Measurements from ENCODE around the gene ALPK1.
A peak's percentile ranks its signal among the peaks of the same experiment; 100 is the strongest.

Gene ALPK1

GRCh38 chr4:112328734-112329130 lies 31.6 kb downstream of the ALPK1 start:
- no peak for DNase-seq (ENCODE audit: low spot score)

DNA sequence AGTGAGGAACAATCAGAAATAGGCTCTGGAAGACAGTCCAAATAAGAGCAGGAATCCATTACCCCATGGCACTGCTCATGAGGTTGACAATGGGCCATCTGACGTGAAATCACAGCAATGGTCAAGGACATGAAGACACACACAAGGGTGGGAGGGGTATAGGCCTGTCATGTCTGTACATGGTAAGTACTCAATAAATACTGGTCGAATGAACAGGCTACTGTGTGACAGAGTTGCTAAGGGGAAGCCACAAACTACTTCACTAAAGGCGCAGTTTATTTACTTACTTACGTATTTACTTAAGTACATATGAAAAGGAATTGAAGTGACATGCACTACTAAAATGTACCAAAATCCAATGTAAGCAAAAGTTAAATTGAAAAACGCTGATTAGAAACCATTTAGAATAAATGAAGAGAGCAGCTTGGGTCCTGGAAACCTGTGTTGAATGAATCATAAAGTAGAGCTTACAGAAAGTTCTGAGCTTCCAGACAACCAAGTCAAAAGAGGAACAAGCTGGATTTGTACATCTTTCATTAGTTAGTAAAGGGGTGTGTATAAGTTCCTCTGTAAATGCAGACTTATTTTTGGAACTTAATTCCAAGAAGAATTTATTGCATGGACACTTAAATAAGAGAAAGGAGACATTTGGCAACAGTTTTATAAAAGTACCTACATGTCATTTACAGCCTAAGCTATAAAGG lies 32.7 kb downstream of the ALPK1 start:
- DNase-seq (ENCODE audit: low spot score): no peak

DNA sequence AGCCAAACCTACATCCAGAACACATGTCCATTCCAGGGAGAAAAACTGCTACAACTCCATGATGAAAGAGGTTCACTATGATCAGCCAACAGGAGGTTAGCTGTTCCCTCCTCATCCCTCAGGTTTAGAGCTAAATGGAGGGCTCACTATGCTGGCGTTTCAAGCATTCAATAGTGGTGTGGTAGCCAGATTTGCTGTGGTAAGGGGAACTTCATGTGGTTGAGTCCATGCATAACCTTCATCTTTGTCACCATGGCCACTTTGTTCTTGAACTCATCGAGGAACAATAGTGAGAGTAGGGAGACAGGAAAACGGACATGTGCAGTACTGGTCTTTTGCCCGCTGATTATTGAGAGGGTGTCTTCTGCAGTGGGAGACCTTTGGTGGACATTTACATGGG lies 33.8 kb downstream of the ALPK1 start:
- DNase-seq (ENCODE audit: low spot score): no peak

DNA sequence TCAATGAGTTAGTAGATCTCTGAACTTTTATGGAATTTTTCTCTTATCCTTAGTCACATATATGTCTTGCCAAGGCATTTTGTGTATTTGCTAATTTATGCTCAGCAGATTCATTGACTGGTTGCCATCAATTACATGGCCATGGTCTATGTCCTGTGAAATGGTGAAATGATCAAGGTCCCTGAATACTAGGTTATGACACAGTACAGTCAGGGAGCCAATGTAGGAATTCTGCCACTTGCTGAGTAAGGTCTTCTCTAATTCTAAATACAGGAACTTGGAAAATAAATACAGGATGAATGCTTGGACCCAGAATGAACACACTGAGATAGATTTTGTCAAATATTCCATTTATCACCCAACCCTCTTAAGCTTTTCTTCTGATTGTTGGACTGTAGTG lies 35.2 kb downstream of the ALPK1 start:
- no peak for DNase-seq (ENCODE audit: low spot score)

DNA sequence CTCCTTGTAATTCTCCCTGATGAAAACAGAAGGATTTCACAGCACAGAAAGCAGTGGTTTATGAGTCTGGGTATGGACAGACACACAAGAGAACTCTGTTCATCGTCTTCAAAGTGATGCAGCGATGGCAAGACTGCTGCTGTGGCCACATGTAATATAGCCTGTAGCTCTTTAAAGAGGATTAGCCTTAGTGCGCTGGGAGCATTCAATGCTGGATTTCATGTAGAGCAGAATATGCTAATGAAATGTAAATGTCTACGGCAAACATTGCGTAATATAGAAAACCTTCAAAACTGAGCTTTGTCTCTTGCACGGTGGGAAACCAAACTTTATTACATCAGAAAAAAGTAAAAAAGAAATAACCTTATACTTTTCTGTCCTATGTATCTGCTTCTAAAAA lies 42.9 kb downstream of the ALPK1 start:
- DNase-seq (ENCODE audit: low spot score): no peak

DNA sequence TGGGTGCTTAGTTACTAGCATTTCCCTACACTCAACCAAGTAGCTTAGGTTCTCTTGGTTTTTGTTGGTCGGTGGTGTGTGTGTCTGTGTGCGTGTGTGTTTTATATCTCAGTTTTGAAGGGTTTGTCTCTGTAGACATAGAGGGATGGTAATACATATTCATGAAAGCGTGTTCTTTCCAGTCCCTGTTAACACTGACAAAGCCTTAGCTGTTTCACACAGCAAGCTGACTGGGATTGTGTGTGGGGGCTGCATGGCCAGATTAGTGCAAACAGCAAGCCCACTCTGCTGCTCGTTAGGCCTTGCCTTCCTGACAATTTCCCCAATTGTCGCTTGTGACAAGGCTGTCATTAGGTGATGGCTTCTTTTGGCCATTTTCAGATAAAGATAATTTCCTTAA lies 43.9 kb downstream of the ALPK1 start:
- no peak for DNase-seq (ENCODE audit: low spot score)

GRCh38 chr4:112343330-112344080 lies 46.3 kb downstream of the ALPK1 start:
- DNase-seq (ENCODE audit: low spot score): no peak

GRCh38 chr4:112348488-112349158 lies 51.5 kb downstream of the ALPK1 start:
- peak; percentile 33 for DNase-seq (ENCODE audit: low spot score)

GRCh38 chr4:112352736-112353135 lies 55.6 kb downstream of the ALPK1 start:
- DNase-seq (ENCODE audit: low spot score): no peak

DNA sequence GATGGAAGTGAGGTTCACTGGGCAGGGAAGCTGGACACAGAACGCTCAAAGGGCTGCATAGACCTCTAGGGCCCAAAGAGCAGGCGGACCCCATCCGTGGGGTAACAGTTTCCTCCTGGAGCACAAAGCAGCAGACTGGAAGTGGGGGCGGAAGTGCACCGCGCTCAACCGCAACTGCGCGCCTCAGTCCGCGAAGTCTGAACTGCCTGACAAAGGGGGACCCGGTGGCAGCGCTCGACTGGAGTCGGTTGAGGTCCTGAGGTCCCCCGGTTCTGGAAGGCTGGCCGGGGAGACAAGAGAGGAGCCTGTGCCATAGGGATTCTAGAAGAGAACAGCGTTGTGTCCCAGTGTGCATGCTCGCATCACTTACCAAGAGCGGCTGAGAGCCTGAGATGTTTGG lies 58.5 kb downstream of the ALPK1 start:
- no peak for DNase-seq (ENCODE audit: low spot score)

DNA sequence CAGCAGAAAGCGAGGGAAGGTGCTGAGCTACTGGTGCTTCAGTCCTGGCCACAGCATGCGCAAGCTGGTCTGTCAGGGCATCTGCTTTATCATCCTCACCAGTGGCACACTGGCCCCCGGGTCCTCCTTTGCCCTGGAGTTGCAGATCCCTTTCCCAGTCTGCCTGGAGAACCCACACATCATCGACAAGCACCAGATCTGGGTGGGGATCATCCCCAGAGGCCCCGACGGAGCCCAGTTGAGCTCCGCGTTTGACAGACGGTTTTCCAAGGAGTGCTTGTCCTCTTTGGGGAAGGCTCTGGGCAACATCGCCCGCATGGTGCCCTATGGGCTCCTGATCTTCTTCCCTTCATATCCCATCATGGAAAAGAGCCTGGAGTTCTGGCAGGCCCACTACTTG lies 60.3 kb downstream of the ALPK1 start:
- no peak for DNase-seq (ENCODE audit: low spot score)

GRCh38 chr4:112357897-112358296 lies 60.7 kb downstream of the ALPK1 start:
- no peak for DNase-seq (ENCODE audit: low spot score)

- no peak for DNase-seq (ENCODE audit: low spot score)
Observed at GRCh38 chr4:112358415-112358814, 61.2 kb downstream of the ALPK1 start.

DNA sequence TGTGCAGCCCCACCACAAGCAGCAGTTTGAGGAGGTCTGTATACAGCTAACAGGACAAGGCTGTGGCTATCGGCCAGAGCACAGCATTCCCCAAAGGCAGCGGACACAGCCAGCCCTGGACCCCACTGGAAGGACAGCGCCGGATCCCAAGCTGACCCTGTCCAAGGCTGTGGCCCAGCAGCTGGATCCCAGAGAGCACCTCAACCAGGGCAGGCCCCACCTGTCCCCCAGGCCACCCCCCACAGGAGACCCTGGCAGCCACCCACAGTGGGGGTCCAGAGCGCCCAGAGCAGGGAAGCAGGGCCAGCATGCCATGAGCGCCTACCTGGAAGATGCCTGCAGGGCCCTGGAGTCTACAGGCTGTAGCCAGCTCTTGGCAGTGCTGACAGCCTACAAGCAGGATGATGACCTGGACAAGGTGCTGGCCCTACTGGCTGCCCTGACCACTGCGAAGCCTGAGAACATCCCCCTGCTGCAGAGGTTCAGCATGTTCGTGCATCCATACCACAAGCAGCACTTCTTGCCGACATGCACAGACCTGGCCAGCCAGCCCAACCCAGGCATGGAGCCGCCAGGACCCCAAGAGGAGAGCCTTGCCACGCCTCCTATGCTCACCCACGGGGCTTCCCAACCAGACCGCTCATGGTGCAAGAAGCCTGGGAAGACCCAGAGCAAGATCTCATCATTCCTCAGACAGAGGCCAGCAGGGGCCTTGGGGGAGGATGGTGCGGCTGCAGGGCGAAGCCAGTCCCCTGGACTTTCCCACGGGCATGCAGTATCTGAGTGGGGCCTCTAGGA lies 62.0 kb downstream of the ALPK1 start:
- DNase-seq (ENCODE audit: low spot score): no peak

GRCh38 chr4:112361181-112361791 lies 64.1 kb downstream of the ALPK1 start:
- DNase-seq (ENCODE audit: low spot score): no peak

- no peak for DNase-seq (ENCODE audit: low spot score)
Observed at GRCh38 chr4:112370466-112370865, 73.3 kb downstream of the ALPK1 start.

GRCh38 chr4:112371361-112371760 lies 74.2 kb downstream of the ALPK1 start:
- no peak for DNase-seq (ENCODE audit: low spot score)

DNA sequence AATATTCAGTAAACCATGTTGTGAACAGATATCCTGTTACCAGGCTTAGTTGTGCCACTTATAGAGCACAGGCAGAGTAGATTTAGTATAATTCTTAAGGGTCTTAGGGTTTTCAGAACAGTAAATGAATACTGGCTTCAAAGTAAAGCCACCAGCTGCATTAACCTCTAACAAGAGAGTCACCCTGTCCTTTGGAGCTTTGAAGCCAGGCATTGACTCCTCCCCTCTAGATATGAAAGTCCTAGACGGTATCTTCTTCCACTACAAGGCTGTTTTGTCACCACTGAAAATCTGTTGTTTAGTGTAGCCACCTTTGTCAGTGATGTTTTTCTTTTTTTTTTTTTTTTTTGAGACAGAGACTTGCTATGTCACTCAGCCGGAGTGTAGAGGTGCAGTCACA lies 77.7 kb downstream of the ALPK1 start:
- no peak for DNase-seq (ENCODE audit: low spot score)

GRCh38 chr4:112377171-112377570 lies 80.0 kb downstream of the ALPK1 start:
- no peak for DNase-seq (ENCODE audit: low spot score)

DNA sequence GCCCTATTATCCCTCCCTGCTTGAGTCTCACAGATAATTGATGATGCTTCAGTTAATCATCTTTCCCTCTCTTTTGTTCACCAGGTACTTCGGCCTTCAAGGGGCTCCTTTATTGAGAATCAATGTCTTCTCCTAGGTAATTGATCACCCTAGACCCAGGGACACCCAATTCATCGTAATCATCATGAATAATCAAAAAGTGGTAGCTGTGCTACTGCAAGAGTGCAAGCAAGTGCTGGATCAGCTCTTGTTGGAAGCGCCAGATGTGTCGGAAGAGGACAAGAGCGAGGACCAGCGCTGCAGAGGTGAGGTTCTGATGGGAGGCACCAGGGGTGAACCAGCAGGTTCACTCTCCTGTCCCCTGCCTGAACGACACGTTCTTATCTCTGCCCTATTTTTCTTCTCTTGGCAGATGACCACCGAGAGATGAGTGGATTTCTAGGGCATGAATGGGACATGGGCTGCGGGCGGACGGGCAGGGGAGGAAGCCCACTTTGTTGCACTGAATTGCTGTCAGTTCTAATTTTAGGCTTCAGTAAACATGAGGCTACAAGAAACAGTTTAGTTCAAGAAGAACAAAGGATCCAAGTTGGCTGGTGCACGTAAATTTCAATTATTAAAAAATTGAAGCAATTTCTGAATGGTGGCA lies 80.5 kb downstream of the ALPK1 start:
- DNase-seq (ENCODE audit: low spot score): no peak

DNA sequence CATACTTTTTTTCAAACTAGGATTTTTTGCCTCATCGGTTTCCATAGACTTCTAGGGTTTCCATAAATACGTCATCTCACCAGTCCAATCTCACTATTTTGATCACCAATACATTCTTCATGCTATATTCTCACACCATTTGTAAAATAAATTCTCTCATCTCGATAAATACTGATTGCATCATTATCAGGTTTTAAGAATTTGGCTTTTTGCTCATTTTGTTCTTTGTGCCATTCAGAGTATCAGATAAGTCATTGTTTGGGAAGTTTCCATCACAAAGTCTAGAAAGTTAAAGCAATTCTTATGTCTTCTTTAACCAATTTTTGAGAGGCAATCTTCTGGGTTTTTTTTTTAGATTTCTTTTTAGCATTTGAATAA lies 81.1 kb downstream of the ALPK1 start:
- DNase-seq (ENCODE audit: low spot score): no peak

DNA sequence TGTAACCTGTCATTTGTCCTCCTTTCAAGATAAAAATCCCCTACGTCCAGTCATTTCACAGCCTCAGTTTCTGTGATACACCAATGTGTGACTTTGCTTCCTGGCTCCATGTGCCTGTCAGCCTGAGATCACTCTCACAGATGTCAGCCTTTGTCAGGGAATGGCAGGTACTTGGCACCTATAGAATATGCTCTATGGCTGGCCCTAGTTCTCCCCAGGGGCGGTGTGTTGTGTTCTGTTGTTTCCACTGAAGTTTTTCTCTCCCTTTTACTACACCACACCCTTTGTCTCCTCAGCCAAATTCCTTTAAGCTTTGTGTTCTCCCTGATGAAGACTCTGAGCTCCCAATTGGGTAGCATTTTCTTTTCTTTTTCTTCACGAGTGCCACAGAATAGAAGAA lies 81.7 kb downstream of the ALPK1 start:
- DNase-seq (ENCODE audit: low spot score): no peak

Data from HuH-7.5 (cell line).